ENCODE results near the gene RBMS2.

RBMS2 gene

DNA sequence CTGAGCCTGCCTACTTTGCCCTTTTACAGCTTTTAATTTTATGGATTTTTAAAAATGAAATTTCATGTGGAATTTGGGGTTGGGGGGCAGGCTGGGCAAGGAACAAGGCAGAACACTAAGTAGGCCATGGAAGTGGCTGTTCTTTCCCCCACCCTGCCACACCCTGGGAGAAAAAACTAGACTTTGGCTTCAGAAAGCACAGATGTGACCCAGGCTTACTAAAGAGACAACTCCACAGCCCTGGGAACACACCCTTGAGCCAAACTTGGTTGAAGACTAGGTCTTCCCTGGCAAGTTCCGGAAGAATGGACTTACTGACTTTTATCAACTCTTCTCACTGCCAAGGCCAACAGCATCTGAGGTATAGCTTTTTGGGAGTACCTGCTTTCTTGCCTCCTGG lies 68.2 kb downstream of the RBMS2 start:
- DNase-seq: no peak

DNA sequence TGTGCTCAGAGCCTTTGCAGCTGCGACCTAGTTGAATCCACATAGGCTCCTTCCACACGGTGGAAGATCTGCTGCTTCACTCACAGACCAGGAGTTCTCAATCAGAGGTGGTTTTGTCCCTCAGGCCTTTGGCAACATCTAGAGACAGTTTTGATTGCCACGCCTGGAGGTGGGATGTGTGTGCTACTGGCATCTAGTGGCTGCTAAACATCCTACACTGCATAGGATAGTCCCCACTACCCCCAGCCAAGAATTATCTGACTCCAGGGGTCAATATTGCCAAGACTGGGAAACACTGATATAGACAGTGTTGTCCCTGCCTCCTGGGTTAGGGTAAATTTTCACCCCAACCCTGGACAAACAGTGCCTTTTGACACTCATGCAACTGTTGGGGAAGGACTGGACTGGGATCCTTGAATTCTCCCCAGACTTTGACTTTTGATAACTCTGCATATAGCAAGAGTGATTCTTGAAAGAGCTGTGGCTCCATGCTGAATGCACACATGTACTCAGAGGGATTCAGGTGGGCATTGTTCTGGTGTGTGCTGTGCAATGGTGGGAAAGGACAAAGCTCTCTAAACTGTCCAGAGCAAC lies 68.7 kb downstream of the RBMS2 start:
- DNase-seq: peak in 1 of 2 experiments; percentile 23

DNA sequence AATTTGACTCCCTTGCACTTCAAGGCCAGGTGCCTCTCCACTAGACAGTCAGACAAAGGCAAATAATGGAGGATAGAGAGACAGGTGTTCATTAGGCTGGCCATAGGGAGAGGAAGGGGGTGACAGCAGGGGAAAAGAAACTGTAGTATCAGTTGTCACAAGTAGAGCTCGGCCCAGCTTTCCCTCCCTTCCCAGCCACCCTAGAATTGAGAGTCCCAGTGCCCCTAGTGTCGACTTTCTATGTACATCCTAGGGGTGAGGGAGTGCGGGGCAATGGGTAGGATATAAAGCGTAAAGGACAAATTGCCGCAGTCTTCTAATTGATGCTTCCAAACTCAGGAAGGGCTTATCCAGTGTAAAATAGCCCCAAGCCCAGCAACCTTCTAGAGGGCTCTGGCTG lies 69.5 kb downstream of the RBMS2 start:
- peak; percentile 27 to 68 for DNase-seq

DNA sequence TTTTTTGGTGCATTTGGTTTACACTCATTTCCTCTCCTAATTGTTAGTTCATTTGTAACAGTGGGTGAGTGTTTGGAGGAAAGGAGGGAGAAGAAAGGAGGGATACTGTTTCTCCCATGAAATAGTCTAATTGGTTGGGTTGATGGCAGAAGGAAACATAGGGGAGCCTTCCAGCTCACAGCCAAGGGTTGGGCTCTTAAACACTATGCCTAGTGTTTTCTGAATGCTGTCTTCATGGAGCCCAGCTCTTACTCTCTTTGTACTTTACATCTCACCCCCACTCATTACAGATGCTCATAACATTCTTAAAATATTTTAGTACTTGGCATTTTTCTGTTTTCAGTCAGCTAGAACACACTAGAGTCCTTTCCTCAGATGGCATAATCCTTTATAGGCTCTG lies 70.3 kb downstream of the RBMS2 start:
- DNase-seq: no peak

DNA sequence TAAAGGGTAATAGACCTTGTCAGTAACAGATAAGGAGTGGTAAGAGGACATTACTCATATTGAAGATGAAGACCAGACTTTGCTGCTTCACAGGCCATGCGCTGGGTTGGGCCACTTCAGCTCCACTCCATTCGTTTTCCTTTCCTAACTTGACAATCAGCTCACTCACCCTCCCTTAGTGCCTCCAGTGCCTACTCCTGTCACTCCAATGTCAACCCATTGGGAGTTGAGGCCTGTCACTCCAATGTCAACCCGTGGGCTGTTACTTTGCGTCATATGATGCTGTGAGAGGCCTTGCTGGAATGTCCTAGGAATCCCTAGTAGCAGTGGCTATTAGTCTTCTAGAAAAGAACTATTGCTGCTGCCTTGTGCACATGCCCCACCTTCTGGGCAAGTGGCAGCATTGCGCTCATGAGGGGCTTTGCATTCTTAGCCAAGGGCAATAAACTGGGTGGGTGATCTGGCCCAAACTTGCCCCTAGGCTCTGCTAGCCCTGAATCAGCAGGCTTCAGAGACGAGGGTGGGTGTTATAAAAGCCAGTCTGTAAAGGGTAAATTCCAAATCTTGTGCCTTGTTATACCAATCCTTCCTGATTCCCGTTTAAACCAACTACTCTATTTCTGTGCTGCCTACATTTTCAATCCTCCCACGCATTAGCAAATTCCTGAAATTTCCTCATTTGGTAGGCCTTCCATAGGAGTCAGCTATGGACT lies 72.4 kb downstream of the RBMS2 start:
- DNase-seq: peak; percentile 56

DNA sequence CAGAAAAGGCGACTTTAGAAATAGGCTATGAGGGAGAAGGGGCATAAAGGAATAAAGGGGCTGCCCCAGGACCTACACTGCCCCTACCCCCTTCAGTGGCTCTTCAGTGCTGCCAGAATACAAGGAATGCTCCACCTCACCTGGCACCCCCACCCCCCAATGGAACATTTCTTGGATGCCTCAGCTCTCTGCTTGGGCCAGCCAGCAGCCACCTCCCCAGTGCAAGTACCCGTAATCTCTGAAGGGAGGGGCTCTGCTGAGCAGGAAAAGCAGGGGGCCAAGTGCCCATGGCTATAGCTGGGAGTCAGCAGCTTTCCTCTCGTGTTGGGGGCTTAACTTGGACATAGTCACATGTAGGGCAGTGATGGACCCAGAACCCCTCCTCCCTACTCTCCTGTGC lies 75.2 kb downstream of the RBMS2 start:
- DNase-seq: no peak

DNA sequence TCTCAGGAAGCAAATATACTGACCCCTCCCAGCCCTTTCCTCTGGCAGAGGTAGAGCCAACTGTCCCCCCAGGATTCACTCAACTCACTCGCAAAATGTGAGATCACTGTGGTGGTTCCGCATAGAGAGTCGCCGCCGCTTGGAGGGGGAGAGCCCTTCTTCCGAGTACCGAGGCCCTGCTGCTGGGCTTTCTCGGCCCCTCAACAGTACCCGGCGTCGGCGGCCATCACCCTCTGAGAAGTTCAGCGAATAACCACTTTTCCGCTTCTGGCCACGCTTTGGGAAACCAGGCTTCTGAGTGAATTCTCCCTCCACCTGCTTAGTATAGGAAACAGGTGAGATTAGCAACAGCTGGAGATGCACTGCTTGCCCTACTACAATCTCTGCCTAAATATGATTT lies 77.4 kb downstream of the RBMS2 start:
- DNase-seq: no peak

DNA sequence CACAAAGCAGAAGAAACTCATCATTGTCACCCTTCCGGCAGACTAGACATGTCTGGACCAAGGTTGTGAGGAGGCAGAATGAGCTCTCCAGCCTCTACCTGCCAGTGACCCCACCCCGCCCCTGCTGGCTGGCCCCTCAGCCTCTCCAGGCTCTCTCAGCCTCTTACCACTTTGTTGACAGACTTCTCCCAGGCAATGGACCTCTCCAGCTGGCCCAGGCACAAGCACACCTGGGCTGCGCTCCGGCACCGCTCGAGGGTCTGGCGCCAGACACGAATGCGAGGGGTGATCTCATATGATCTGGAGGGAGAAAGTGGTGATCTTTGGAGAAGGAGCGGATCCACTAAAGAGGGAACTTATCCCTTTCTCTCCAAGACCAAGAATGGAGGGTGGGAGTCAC lies 78.2 kb downstream of the RBMS2 start:
- DNase-seq: no peak

DNA sequence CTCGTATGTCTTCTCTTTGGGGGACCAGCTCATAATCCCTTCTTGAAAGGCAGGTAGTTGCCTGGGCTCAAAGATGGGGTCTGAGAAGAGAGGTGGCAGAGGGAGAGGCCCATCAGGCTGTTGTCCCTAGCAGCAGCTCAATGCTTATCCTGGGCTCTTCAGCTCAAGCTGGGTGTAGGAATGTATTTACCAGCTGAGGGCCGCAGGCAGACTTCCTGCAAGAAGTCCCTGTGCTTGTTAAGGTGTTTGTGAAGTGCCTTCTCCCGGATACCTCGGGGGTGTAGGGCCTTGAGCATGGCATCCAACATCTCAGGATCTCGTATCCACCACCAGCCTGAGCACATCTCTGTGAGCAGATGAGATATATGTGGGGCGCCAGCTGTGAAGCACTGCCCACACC lies 79.1 kb downstream of the RBMS2 start:
- no peak for DNase-seq

DNA sequence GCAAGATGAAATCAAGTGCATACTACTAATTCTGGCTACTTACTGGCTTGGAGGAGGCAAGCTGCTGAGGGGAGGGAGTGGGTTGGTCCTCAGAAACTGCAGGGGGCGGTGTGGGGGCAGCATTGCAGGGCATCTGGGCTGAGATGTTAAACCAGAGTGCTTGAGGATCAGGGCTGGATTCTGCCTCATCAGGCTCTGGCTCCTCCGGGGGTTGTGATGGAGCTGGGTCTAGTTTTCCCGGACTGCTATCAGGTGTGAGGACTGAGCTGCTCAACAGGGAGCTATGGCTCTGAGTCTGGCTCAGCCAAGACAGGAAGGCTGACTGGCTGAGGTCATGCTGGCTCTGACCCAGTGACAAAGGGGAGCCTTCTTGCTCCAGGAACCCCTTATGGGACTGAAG lies 79.9 kb downstream of the RBMS2 start:
- no peak for DNase-seq

DNA sequence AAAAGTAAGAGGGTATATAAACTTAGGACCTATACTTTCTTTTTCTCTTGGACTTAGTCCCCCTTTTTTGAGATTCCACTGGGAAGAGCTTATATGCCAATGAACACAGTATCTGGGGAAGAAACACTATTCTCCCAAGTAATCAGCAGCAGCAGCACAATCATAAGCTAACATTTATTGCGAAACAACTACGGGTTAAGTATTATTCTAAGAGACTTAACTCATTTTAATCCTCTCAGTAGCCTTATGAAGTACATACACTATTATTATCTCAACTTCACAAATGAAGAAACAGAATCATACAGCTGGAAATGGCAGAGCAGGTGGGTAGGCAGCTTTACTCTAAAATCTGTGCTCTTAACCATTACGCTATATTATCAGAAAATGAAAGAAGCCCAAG lies 80.6 kb downstream of the RBMS2 start:
- DNase-seq: no peak

DNA sequence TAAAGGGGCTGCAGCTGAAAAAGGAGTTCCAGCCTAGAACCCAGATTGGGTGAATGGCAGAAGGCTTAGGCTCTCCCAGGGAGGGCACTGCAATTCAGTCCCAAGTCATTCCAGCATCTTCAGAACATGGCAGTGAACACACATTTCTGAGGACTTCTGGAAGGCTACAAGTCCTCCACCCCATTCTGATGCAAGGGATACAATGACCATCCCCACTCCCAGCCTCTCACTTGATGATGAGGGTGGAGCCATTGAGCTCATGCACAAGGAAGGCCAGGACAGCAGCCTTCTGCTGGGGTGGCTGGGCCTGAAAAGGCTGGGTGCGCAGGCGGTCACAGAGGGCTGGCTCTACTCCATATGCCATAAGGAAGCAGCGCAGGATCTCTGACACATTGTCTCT lies 82.7 kb downstream of the RBMS2 start:
- no peak for DNase-seq

DNA sequence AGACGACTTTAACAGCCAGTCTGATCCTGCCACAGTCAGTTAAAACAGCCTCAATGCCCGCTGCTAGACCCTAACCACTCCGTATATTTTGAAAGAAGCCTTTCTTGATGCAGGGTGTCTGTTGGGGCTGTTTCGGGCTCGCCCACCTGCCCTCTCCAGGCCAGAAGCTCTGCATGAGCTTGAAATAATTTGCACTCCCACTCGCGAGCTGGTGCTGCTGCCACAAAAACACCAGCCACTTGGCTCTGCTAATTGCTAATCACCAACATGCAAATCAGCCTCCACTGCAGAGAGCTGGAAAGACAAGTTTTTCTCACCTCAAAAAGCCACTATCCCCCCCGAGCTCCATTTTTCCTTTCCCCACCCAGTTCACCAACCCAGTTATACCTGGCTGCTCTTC lies 93.0 kb downstream of the RBMS2 start:
- no peak for DNase-seq

DNA sequence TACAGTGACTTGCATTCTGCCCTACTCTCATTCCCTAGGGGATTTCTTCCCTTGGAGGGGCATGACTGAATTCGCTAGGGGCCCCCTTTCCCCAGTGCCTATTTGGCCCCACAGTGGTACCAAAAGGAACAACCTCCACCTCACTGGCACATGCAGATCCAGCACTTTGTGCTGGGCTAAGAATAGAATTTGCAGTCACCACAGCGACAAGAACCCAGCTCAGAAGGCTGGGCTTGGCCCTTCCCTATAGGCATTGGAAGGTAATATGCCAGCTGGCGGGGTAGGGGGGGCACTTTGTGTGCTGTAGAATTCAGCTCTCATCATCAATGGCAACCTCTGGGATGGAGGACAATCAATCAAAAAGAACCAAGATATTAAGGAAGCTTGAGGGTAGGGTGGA lies 94.6 kb downstream of the RBMS2 start:
- no peak for DNase-seq

DNA sequence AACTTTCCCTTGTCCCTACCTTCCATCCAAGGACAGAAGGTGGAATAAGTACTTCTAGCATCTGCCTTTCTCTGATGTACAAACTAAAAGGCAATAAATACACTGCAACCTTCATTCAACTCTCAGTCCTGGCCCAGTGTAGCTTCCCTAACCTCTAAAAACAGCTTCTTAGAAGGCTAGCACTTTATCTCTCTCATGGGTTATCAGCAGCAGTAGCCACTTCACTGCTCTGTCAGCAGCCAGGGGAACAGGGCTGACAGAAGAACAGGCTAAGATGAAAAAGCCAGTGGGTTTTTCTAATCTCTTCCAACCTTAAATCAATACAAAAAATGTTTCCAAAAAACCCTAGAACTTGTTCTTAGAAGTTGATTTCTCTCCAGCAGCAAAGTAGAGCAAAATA lies 95.3 kb downstream of the RBMS2 start:
- no peak for DNase-seq

DNA sequence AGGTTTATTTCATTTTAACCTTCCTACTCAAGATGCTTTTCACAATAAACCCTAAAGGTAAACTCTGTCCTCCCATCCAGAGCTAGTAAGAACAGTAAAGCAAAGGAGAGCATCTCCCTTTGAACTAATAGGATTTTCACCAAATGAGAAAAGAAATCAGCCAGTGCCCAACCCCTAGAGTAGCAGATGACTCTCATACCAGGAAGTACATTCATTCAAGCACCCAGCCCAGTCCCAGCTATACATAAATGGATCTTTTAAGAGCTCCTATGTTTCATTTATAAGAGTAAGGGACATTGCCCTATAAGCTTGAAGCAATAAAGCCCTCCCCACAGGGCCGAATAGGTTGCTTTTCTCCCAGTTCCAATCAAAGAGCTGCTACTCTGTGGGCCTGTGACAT lies 100.9 kb downstream of the RBMS2 start:
- DNase-seq: no peak

DNA sequence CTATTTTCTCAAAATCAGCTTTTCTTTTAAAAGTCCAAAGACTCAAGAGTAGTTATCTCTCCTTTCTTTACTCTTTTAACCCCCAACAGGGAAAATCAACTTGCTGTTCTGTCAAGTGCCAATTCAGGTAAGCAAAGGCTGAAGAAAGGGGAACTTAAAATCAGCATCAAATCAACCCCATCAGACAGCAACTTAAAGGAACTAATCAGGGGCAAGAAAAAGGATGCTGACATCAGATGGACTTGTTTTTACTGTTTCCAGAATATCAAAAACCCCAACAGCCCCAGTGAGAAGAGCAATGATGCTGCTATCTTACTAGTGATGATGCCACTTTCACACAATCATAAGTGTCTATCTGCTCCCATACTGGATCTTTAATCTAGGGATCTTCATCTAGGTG lies 105.1 kb downstream of the RBMS2 start:
- DNase-seq: no peak

DNA sequence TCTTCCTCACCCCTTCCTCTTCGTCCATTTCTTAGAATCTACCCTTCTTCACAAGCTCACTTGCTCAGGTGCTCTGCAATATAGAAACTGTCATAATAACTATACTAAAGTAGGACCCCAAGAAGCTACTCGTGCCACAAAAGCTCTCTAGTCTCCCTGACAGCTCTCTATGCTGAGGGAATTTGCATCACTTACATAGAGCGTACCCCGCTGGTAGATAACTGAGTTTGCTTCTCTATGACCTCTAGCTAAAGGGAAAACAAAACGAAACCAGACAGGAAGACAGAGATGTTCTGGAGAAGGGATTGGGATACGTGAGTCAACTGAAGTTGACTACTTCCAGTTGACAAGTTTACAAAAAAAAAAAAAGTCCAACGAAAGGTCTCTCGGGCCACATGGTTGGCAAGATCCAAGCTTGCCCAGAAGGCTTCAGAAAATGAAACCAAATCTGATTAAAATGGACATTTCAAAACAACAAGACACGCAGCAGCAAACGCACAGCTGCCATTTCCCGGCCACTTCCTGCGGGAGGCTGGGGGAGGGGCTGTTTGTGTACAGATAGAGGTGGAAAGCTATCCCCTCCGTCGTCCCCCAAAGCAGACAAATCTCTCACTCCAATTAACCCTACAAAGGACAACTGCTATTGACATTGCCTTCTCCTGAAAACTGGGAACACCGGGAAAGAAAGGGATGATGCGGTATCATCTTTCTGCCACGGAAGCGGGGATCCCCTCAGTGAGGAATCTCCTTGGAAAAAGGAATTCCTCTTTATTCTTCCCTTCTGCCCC lies 107.2 kb downstream of the RBMS2 start:
- DNase-seq: peak; percentile 30 to 52

DNA sequence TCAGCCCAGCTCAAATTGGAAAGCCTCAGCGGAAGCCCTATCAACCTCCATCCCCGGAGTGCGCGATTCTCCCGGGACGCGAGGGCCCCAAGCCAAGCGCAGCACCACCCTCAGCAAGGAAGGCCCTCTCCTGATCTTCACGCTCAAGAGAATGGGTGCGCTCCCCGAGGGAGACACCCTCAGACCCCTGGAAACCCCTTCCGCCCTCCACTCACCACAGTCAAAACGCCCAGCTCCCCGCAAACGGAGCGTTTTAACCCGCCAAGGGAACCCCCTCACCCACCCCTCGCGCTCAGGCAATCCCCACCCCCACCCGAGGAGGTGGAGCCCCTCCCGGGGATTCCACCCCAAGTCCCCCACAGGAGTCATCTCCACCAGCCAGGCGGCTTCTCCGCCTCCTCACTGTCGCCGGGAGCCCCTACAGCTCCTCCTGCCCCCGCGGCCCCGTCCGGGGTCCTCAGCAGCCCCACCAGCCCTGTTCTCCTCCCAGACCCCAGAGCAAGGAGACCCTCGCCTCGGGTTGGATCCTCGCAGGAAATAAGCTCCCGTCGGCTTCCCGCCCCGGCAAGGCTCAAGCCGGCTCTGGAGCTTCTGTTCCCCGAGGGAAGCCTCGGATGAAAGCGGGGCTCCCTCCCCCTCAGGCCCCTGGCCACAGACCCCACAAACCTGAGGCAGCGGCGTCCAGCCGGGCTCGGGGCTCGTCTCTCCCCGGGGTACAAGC lies 108.0 kb downstream of the RBMS2 start:
- DNase-seq: peak in 1 of 2 experiments; percentile 30

DNA sequence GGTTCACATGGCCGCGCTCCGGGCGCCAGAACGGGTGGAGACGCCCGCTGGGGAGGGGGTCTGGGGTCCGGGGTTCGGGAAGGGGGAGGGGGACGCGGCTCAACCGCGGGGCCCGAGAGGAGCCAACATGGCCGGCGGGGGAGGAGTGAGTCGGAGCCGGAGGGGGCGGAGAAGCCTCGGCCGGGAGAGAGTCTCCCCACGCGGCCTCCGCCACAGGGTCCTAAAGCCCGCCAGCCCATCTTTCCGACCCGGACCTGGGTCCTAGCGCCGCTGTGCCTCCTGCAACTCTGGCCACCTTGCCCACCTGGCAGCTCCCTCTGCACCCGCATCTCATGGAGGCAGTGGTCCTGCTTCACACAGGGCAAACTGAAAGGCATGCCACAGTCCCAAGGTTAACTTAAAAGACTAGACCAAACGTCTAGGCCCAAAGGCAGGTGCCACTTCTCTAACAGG lies 108.6 kb downstream of the RBMS2 start, which contains the start of gene BAZ2A:
Gene BAZ2A (minus strand): TSS at position 147 of the 453 bp plus-strand sequence. CDS start 12,796 bp downstream, outside the sequence.
- peak; percentile 76 to 89 for DNase-seq

DNA sequence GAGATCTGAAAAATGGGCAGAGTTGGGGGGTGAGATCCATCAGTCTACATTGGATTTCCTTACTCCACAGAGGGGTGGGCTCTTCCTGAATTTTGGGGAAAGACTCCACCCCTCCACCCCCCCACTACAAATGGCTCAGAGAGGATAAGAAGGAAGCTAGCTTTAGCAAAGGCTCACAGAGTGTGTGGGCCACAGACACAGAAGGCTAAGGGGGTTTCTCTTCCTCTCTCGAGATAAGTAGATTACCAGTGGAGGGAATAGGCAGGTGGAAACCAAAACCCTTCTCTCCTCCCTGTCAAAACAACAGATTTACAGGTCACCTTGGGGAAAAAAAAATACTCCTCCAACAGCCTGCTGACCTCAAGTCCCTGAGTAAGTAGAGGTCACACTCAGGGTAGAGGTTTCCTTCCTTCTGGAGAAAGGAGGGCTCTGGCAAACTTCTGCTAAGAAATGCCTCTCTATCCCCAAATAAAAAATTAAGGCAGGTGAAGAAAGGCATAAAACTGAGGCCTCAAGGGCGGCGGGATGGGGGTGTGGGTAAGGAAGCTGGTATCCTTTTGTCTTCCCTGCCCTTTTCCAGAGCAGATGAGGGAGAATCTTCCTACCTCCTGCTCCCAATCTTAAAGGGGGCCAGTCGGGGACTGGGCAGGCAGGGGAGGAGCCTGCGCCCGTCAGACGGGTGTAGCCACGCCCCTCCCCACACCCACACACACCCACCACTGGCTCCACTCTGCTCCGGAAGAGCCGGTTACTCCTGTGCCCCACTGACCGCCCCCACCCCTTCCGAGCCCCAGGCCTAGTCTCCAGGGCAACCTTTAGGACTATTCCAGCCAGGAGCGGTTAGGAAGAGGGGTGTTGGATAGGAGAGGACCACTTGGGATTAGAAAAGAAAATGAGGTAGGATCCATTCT lies 110.4 kb downstream of the RBMS2 start:
- DNase-seq: peak; percentile 16 to 49

All from NCI-H2081 (cell line).